ENCODE data around the gene MTMR2. TPM values are rescaled to one million over a fixed set of nuclear protein-coding genes. Genes with fewer than 3 reads are reported as not detected.
"Not testable (repeated sequence)": the region's sequence is repeated elsewhere in the genome, so short reads cannot be mapped to it uniquely, and the experiment has no call there.

MTMR2 gene
- total and polyA plus RNA-seq, 2 donors (not counting 1 experiment from before 2014, with no cell fraction given), result 4.8 to 15.4 TPM

GRCh38 chr11:95854362-95854761 lies 69.5 kb downstream of the MTMR2 start:
- POLR2A ChIA-PET; ATAC-seq (ENCODE audit: low read depth); H3K27ac ChIP-seq (ENCODE audit: low read length in 2 of 2); H3K9me3 ChIP-seq (ENCODE audit: control extremely low read depth in 1 of 3, control insufficient read depth in 2 of 3, insufficient read depth in 1 of 3, low read length in 2 of 3); H2AFZ ChIP-seq (ENCODE audit: insufficient read depth, low read depth, low read length, poor library complexity, severe bottlenecking); H3K4me1 Mint-ChIP-seq; H3K36me3 ChIP-seq (replicated peaks in 1 of 2; ENCODE audit: control extremely low read depth in 1 of 2, control insufficient read depth in 1 of 2, extremely low read depth in 1 of 2, insufficient read depth in 2 of 2, low read length in 1 of 2); H3K4me2 ChIP-seq (replicated peaks; ENCODE audit: low read depth, low read length, poor library complexity, severe bottlenecking); H3K4me1 ChIP-seq (ENCODE audit: control insufficient read depth in 2 of 2, insufficient read depth in 2 of 2, low read length in 2 of 2); H3K27me3 Mint-ChIP-seq; H3K9me3 Mint-ChIP-seq (ENCODE audit: insufficient read depth); H3K4me3 Mint-ChIP-seq; H3K79me2 ChIP-seq (ENCODE audit: control insufficient read depth, insufficient read depth, low read length); CTCF ChIA-PET; H3K27ac Mint-ChIP-seq; DNase-seq; H4K20me1 ChIP-seq (ENCODE audit: control insufficient read depth, insufficient read depth, low read length, poor library complexity, severe bottlenecking); intact Hi-C loops (cut with micrococcal nuclease); H3K4me3 ChIP-seq (ENCODE audit: control extremely low read depth in 1 of 5, extremely low read depth in 1 of 5, insufficient read depth in 1 of 5, low read depth in 2 of 5, low read length in 4 of 5); H3K27me3 ChIP-seq (replicated peaks in 1 of 4; ENCODE audit: control extremely low read depth in 1 of 4, control insufficient read depth in 3 of 4, insufficient read depth in 4 of 4, low read length in 3 of 4); H3K9ac ChIP-seq (ENCODE audit: low read length): not testable (repeated sequence)
- WGBS (ENCODE audit: insufficient coverage), result 97% methylated on average over 4 of the region's 5 CpGs

- DNase-seq, result no peak
- CTCF ChIA-PET, result no interaction called here
These were observed 70.0 kb downstream of the MTMR2 start for GRCh38 chr11:95853862-95854261.

More at GRCh38 chr11:95853862-95854261, 70.0 kb downstream of the MTMR2 start:
- Histone ChIP-seq H3K27ac (ENCODE audit: low read length in 2 of 2) (no peak overlapping the region), H3K4me1 (ENCODE audit: control insufficient read depth in 2 of 2, insufficient read depth in 2 of 2, low read length in 2 of 2) (no peaks in the 10 kb centered on the region), H3K36me3 (replicated peaks in 1 of 2; ENCODE audit: control extremely low read depth in 1 of 2, control insufficient read depth in 1 of 2, extremely low read depth in 1 of 2, insufficient read depth in 2 of 2, low read length in 1 of 2) (peaks cover 0 to 10% of the 10 kb centered on the region in 2 experiments), H3K27me3 (replicated peaks in 1 of 4; ENCODE audit: control extremely low read depth in 1 of 4, control insufficient read depth in 3 of 4, insufficient read depth in 4 of 4, low read length in 3 of 4) (no peaks in the 10 kb centered on the region), H3K4me2 (replicated peaks; ENCODE audit: low read depth, low read length, poor library complexity, severe bottlenecking) (no peak overlapping the region), H3K9me3 (ENCODE audit: control extremely low read depth in 1 of 3, control insufficient read depth in 2 of 3, insufficient read depth in 1 of 3, low read length in 2 of 3) (no peaks in the 10 kb centered on the region), H3K4me3 (ENCODE audit: control extremely low read depth in 1 of 5, extremely low read depth in 1 of 5, insufficient read depth in 1 of 5, low read depth in 2 of 5, low read length in 4 of 5) (no peak overlapping the region), H4K20me1 (ENCODE audit: control insufficient read depth, insufficient read depth, low read length, poor library complexity, severe bottlenecking) (no peaks in the 10 kb centered on the region), H2AFZ (ENCODE audit: insufficient read depth, low read depth, low read length, poor library complexity, severe bottlenecking) (no peak overlapping the region), H3K9ac (ENCODE audit: low read length) (no peak overlapping the region), H3K79me2 (ENCODE audit: control insufficient read depth, insufficient read depth, low read length) (no peaks in the 10 kb centered on the region)
- intact Hi-C loops (cut with micrococcal nuclease), result no loop called here
- no peak for ATAC-seq (ENCODE audit: low read depth)
- no peaks in the 10 kb centered on the region for H3K4me1 Mint-ChIP-seq
- H3K27me3 Mint-ChIP-seq, result no peaks in the 10 kb centered on the region
- POLR2A ChIA-PET, result no interaction called here
- no CpG with 5 or more reads among the region's 2 CpGs for WGBS (ENCODE audit: insufficient coverage)
- H3K9me3 Mint-ChIP-seq (ENCODE audit: insufficient read depth), result no peaks in the 10 kb centered on the region
- H3K27ac Mint-ChIP-seq, result no peak overlapping the region
- no peak overlapping the region for H3K4me3 Mint-ChIP-seq
- TF ChIP-seq, protein P1, sequence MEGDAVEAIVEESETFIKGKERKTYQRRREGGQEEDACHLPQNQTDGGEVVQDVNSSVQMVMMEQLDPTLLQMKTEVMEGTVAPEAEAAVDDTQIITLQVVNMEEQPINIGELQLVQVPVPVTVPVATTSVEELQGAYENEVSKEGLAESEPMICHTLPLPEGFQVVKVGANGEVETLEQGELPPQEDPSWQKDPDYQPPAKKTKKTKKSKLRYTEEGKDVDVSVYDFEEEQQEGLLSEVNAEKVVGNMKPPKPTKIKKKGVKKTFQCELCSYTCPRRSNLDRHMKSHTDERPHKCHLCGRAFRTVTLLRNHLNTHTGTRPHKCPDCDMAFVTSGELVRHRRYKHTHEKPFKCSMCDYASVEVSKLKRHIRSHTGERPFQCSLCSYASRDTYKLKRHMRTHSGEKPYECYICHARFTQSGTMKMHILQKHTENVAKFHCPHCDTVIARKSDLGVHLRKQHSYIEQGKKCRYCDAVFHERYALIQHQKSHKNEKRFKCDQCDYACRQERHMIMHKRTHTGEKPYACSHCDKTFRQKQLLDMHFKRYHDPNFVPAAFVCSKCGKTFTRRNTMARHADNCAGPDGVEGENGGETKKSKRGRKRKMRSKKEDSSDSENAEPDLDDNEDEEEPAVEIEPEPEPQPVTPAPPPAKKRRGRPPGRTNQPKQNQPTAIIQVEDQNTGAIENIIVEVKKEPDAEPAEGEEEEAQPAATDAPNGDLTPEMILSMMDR (IDR thresholded peaks at IDR 0.05), result no peak
- no peak for TF ChIP-seq EZH2 (IDR thresholded peaks at IDR 0.05; ENCODE audit: borderline replicate concordance, insufficient read depth, low read depth, low read length, poor library complexity, severe bottlenecking)

All from B cell (primary cell).